ENCODE measurements around the gene AFAP1. TPM values are rescaled to one million over a fixed set of nuclear protein-coding genes. Genes with fewer than 3 reads are reported as not detected.

Gene AFAP1
- total RNA-seq, 4 donors from 2014 or later: 8.2 to 55.0 (median 28.9) TPM

DNA sequence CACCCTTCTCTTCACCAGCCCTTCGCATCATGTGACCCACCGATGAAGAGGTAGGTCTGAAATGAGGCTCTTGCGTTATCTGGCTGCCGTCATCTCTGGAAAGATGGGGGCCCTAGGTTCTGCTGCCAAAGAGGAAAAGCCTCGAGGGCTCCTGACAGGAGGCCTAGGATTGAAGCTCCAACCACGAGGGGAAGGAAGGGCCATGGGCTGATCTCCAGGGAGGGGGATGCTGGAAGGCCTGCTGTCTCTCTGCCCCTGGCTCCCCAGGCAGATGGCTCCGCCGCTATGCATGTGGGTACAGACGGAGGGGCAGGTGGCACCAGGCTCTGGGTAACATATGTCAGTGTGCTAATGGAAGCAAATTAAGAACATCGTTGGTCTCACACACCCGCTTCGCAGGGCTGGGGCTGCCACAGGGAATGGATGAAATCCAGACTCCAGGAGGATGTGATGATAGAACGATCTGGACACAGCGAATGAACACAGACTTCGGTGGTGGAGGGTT is 44.9 kb downstream of the AFAP1 start:
- H3K4me1 ChIP-seq: peaks cover 0 to 9% of the 10 kb centered on the region in 2 donors
- H3K27ac ChIP-seq: no peak overlapping the region

DNA sequence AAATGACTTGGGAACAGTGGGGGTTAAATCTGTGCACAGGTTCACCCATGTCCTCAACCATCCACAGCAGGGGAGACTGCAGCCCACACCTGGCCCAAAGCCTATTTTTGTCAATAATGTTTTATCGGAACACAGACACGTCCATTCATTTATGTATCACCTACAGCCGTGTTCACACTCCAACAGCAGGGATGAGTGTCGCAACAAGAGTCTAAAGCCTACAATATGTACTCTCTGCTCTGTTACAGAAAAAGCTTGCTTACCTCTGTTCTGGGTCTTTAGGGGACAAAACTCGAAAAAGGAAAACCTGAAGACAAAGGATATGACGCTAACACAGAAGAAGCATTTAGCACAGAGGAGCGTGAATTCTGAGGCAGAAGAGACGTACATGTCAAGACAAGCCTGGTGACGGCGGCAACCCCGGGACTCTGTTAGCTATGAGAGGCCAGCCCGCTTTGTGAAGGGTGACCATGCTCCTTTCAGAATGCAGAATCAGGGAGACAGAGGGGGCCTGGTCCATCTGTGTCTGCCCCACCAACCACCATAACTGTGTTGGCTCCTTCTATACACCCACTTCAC is 45.5 kb downstream of the AFAP1 start:
- H3K36me3 ChIP-seq: no peaks in the 10 kb centered on the region
- H3K4me3 ChIP-seq: no peak overlapping the region
- peaks cover 0 to 9% of the 10 kb centered on the region in 2 donors for H3K4me1 ChIP-seq
- no peaks in the 10 kb centered on the region for H3K9me3 ChIP-seq
- no peak overlapping the region for H3K27ac ChIP-seq
- DNase-seq: no peak
- intact Hi-C loops (cut with DNase I; ENCODE audit: low total_unique reads): no loop called here
- TF ChIP-seq, protein P1, sequence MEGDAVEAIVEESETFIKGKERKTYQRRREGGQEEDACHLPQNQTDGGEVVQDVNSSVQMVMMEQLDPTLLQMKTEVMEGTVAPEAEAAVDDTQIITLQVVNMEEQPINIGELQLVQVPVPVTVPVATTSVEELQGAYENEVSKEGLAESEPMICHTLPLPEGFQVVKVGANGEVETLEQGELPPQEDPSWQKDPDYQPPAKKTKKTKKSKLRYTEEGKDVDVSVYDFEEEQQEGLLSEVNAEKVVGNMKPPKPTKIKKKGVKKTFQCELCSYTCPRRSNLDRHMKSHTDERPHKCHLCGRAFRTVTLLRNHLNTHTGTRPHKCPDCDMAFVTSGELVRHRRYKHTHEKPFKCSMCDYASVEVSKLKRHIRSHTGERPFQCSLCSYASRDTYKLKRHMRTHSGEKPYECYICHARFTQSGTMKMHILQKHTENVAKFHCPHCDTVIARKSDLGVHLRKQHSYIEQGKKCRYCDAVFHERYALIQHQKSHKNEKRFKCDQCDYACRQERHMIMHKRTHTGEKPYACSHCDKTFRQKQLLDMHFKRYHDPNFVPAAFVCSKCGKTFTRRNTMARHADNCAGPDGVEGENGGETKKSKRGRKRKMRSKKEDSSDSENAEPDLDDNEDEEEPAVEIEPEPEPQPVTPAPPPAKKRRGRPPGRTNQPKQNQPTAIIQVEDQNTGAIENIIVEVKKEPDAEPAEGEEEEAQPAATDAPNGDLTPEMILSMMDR (IDR thresholded peaks at IDR 0.05): no peak
- TF ChIP-seq POLR2A (IDR thresholded peaks at IDR 0.05): no peak
- H3K27me3 ChIP-seq: no peaks in the 10 kb centered on the region

More for the DNA sequence above, 44.9 kb downstream of the AFAP1 start:
- intact Hi-C loops (cut with DNase I; ENCODE audit: low total_unique reads): no loop called here
- H3K27me3 ChIP-seq: no peaks in the 10 kb centered on the region
- no peaks in the 10 kb centered on the region for H3K36me3 ChIP-seq
- no peak for TF ChIP-seq POLR2A (IDR thresholded peaks at IDR 0.05)
- TF ChIP-seq, protein P1 (IDR thresholded peaks at IDR 0.05): no peak
- no peaks in the 10 kb centered on the region for H3K9me3 ChIP-seq
- no peak for DNase-seq
- H3K4me3 ChIP-seq: no peak overlapping the region

DNA sequence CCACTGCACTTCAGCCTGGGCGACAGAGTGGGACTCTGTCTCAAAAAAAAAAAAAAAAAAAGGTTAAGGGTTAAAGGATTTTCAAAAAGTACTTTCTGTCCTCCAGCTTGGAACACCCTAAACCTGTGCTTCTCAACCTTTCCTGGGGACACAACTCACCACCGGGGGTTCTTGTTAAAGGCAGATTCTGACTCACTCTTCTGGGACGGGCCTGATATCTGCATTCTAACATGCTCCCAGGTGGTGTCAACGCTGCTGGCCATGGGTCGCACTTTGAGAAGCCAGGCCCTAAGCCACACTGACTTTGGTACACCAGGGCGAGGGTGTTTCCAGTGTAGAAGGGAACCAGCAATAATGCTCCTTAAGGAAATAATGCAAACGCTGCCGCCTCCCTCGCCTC is 46.1 kb downstream of the AFAP1 start:
- intact Hi-C loops (cut with DNase I; ENCODE audit: low total_unique reads): no loop called here
- TF ChIP-seq, protein P1 (IDR thresholded peaks at IDR 0.05): no peak
- no peak for TF ChIP-seq POLR2A (IDR thresholded peaks at IDR 0.05)
- H3K27me3 ChIP-seq: no peaks in the 10 kb centered on the region
- peaks cover 0 to 9% of the 10 kb centered on the region in 2 donors for H3K4me1 ChIP-seq
- H3K36me3 ChIP-seq: no peaks in the 10 kb centered on the region
- no peaks in the 10 kb centered on the region for H3K9me3 ChIP-seq
- no peak overlapping the region for H3K4me3 ChIP-seq
- no peak overlapping the region for H3K27ac ChIP-seq
- DNase-seq: no peak

DNA sequence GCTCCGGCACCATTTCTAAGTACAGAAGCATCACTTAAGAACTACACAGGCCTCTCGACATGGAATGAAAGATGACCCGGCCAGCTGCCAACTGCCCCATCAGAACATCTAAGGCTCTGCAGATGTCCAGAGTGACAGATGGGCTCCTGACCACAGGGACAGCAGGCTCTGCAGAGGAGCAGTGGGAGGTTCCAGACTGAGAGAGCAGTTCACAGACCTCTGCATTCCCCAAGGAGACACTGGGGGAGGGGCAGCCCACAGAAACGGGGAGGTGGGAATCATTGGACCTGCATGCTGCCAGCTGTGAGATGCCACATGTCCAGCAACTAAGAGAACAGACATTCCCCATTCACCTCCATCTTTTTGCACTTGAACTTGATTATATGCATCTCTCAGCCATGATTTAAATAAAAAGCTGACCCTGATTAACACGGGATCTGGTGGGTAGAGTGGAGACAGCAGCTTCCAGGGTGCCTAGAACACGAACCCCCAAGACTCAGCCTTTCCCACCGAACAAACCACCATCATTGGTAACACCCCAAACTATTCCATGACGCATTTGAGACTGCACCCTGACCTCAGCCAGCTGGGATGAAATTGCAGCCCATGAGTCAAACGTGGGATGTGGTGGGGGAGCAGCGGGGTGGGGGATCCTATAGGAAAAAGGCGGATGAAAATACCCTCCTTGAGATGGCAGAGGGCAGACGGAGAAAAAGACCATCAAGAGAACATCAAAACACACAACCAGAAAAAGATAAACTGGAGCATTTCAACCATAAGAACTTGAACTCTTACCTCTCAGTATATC is 47.2 kb downstream of the AFAP1 start:
- Histone ChIP-seq H3K4me1 (peaks cover 0 to 9% of the 10 kb centered on the region in 2 donors), H3K27me3 (no peaks in the 10 kb centered on the region), H3K9me3 (no peaks in the 10 kb centered on the region), H3K4me3 (no peak overlapping the region), H3K36me3 (no peaks in the 10 kb centered on the region), H3K27ac (peak overlapping the region; percentile 41 to 67)
- intact Hi-C loops (cut with DNase I; ENCODE audit: low total_unique reads): no loop called here
- DNase-seq: peak in 1 of 2 donors; percentile 39
- TF ChIP-seq, protein P1 (IDR thresholded peaks at IDR 0.05): no peak
- TF ChIP-seq POLR2A (IDR thresholded peaks at IDR 0.05): no peak

All from uterus (tissue), 4 donors.